Measurements from ENCODE around the gene TCF12.

TCF12 gene

GRCh38 chr15:57327985-57328471, 409.6 kb downstream of the TCF12 start:
- peak; percentile 87 for DNase-seq

- DNase-seq = no peak
Observed at GRCh38 chr15:57328479-57328878, 410.0 kb downstream of the TCF12 start.

- DNase-seq = no peak
Observed at GRCh38 chr15:57328897-57329296, 410.5 kb downstream of the TCF12 start.

GRCh38 chr15:57329582-57330367, 411.3 kb downstream of the TCF12 start:
- no peak for DNase-seq

GRCh38 chr15:57330619-57331340, 412.3 kb downstream of the TCF12 start:
- DNase-seq = peak; percentile 31

- DNase-seq = no peak
Observed at GRCh38 chr15:57332326-57332725, 413.9 kb downstream of the TCF12 start.

GRCh38 chr15:57333487-57333886, 415.0 kb downstream of the TCF12 start:
- peak; percentile 54 for DNase-seq

GRCh38 chr15:57334257-57334656, 415.8 kb downstream of the TCF12 start:
- peak; percentile 23 for DNase-seq

GRCh38 chr15:57335293-57335715, 416.9 kb downstream of the TCF12 start:
- no peak for DNase-seq

GRCh38 chr15:57335719-57336118, 417.3 kb downstream of the TCF12 start:
- DNase-seq = no peak

GRCh38 chr15:57337868-57338411, 419.5 kb downstream of the TCF12 start:
- no peak for DNase-seq

GRCh38 chr15:57339321-57339720, 420.9 kb downstream of the TCF12 start:
- DNase-seq = no peak

All from fibroblast of skin of right quadriceps (primary cell).